GM12873 (cell line): ENCODE data around the gene PTPRH.

Experiments used
- TF ChIP-seq, protein P1 (sequence below): IDR thresholded peaks from 2 replicates; pipeline ENCODE4 v1.5.1; 2012; ENCODE audit warnings: low read depth, mild to moderate bottlenecking, moderate library complexity, low read length, control low read depth; ENCODE audit not compliant: insufficient read depth; ENCODE audit errors: missing control alignments

PTPRH gene

GRCh38 chr19:55231391-55232285, 22.3 kb upstream of the PTPRH start:
- TF ChIP-seq, protein P1, sequence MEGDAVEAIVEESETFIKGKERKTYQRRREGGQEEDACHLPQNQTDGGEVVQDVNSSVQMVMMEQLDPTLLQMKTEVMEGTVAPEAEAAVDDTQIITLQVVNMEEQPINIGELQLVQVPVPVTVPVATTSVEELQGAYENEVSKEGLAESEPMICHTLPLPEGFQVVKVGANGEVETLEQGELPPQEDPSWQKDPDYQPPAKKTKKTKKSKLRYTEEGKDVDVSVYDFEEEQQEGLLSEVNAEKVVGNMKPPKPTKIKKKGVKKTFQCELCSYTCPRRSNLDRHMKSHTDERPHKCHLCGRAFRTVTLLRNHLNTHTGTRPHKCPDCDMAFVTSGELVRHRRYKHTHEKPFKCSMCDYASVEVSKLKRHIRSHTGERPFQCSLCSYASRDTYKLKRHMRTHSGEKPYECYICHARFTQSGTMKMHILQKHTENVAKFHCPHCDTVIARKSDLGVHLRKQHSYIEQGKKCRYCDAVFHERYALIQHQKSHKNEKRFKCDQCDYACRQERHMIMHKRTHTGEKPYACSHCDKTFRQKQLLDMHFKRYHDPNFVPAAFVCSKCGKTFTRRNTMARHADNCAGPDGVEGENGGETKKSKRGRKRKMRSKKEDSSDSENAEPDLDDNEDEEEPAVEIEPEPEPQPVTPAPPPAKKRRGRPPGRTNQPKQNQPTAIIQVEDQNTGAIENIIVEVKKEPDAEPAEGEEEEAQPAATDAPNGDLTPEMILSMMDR: no peak

DNA sequence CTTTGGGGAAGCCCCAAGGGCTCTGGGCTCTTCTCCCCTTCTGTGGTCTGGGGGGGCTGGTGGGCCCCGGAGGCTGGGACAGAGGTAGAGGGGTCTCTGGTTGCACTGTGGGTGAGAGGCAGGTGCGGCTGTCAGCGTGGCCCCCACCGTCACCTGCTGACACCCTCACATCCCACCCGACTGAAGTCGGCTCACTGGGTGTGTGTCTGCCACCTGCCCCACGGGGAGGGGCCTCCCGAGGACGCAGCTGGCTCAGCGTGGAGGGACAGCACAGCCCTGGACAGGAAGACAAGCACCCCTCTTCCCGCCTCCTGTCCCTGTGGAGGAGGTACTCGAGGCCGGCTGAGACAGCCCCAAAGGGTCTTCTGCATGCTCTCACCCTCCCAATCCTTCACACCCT, 21.5 kb upstream of the PTPRH start:
- TF ChIP-seq, protein P1: no peak

GRCh38 chr19:55230329-55230728, 21.0 kb upstream of the PTPRH start:
- TF ChIP-seq, protein P1: no peak

DNA sequence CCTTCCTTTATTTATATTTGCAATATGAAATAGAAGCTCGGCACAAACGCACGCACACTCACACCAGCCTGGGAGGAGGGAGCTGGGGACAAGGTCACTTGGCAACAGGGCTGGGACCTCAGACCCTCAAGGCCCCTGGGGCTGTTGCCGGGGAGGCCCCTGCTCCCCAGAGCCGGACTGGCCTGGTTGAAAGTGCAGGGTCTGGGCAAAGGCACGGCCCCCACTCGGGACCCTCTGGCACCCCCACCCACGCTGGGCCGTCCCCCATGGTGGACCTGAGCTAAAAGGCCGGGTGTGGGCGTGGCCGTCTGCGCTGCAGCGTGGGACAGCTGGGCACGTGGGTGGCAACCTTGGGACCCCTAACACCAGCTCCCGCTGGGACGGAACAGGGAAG, 20.5 kb upstream of the PTPRH start:
- TF ChIP-seq, protein P1: no peak

GRCh38 chr19:55229145-55229788, 20.0 kb upstream of the PTPRH start:
- TF ChIP-seq, protein P1: no peak

DNA sequence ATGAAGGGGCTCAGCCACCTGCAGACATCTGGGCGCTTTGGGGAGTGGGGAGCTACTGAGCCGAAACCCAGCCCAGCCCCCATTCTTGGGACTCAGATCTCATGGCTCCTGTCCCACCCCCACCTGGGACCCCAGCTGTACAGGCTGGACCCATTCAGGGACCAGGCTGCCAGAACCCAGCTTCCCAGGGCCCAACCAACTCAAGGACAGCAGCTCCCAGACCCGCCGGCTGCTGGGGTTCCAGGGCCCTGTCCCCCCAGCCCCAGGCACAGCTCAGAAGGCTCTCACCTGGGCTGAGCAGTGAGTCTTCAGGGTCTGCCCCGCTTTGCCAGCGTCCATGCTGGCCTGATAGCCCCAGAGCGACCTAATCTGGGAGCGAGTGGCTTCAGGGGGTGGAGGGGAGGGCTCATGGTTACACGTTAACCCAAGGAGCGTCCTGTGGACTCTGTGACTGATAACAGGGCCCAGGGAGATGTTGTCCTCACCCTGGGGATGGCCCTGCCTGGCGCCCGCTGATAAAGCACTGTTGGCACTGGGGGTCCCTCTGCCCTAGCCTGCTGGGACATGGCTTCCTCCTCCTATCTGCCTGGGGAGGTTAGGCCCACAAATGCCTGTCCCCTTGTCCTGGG, 19.2 kb upstream of the PTPRH start, which contains the start of gene TMEM86B:
TMEM86B (minus strand) TSS at position 361 of the 629 bp plus-strand sequence; CDS start at position 339, 22 bp downstream.
- TF ChIP-seq, protein P1: no peak

DNA sequence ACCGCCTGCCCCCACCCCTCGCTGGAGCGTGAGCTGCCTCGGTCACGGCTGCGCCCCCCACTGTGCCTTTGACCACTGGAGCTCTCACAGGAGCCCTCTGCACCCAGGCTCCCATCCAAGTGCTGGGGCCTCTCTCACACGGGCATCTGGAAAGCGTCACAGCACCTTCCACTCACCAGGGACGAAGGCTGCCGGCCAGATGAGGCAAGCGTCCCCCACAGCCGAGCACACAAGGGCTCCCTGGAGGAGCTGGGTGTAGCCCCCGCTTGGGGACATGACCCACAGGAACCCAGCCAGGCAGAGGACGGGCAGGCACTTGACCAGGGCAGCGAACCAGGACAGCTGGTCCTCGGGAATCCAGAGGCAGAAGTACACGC, 18.7 kb upstream of the PTPRH start:
- TF ChIP-seq, protein P1: no peak
